Activated naive CD8-positive, alpha-beta T cell treated with anti-CD3 and anti-CD28 coated beads for 36 hours (primary cell): ENCODE measurements around the gene KCNS1. TPM values are rescaled to one million over a fixed set of nuclear protein-coding genes. Genes with fewer than 3 reads are reported as not detected.

Source experiments
- DNase-seq: peaks from one replicate; pipeline ENCODE4 v3.0.0; 2021
- H3K27ac Mint-ChIP-seq: one replicate; pipeline ENCODE4 v1.8.0; 2022; ENCODE audit warnings: mild to moderate bottlenecking, moderate library complexity, mixed read lengths
- H3K27me3 Mint-ChIP-seq: one replicate; pipeline ENCODE4 v1.8.0; 2022; ENCODE audit warnings: mild to moderate bottlenecking, mixed read lengths
- H3K36me3 Mint-ChIP-seq: one replicate; pipeline ENCODE4 v1.8.0; 2021; ENCODE audit warnings: mild to moderate bottlenecking, mixed read lengths
- H3K4me1 Mint-ChIP-seq: one replicate; pipeline ENCODE4 v1.8.0; 2021; ENCODE audit warnings: mixed read lengths
- H3K4me3 Mint-ChIP-seq: one replicate; pipeline ENCODE4 v1.8.0; 2022; ENCODE audit warnings: mild to moderate bottlenecking, moderate library complexity, mixed read lengths
- H3K9me3 Mint-ChIP-seq: one replicate; pipeline ENCODE4 v1.8.0; 2022; ENCODE audit warnings: mixed read lengths
- total RNA-seq, 2 experiments: library from RNA; stranded (reverse); gene quantifications; one replicate each; pipeline ENCODE4 v1.2.3, GENCODE V29; 2021

The KCNS1 gene
- total RNA-seq, 2 experiments from 2014 or later, result 0.56 to 0.70 TPM

GRCh38 chr20:45095805-45096238, 5.1 kb downstream of the KCNS1 start:
- Mint-ChIP-seq H3K27ac (no peak overlapping the region), H3K4me1 (peaks cover 10% of the 10 kb centered on the region), H3K9me3 (no peaks in the 10 kb centered on the region), H3K27me3 (peaks cover 36% of the 10 kb centered on the region), H3K36me3 (no peaks in the 10 kb centered on the region), H3K4me3 (no peak overlapping the region)
- DNase-seq, result peak; percentile 45

DNA sequence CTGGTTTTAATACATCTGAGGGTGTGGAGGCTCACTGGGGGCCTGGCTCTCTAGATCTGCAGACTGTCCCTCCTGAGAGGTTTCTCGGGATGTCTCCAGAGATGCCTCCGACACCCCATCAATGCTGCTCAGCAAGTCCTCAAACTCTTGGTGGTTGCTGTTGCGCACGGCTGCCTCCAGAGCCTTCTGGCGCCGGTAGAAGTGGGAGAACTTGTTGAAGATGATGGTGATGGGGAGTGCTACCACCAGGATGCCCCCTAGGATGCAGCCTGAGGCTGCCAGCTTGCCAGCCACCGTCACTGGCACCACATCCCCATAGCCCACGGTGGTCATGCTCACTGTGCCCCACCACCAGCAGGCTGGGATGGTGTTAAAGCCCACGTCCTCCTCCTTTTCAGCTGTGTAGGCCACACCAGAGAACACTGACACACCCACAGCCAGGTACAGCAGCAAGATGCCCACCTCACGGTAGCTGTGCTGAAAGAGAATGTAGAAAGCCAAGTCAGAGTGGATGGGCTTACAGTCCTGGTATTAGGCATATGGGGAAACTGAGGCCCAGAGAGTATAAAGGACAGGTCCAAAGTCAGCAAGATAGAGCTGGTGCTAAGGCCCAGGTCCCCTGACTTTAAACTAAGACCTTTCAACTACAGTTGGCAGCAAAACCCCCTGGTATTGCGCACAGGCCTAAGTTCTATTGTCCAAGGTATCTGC, 5.9 kb downstream of the KCNS1 start:
- no peaks in the 10 kb centered on the region for H3K9me3 Mint-ChIP-seq
- no peak overlapping the region for H3K27ac Mint-ChIP-seq
- no peak overlapping the region for H3K4me3 Mint-ChIP-seq

GRCh38 chr20:45094201-45094600, 6.7 kb downstream of the KCNS1 start:
- H3K9me3 Mint-ChIP-seq, result no peaks in the 10 kb centered on the region
- H3K27me3 Mint-ChIP-seq, result peaks cover 20% of the 10 kb centered on the region
- H3K27ac Mint-ChIP-seq, result no peak overlapping the region
- no peak overlapping the region for H3K4me3 Mint-ChIP-seq
- H3K4me1 Mint-ChIP-seq, result peaks cover 8% of the 10 kb centered on the region
- no peaks in the 10 kb centered on the region for H3K36me3 Mint-ChIP-seq
- no peak for DNase-seq

More for the DNA sequence above, 5.9 kb downstream of the KCNS1 start:
- Mint-ChIP-seq H3K4me1 (peaks cover 9% of the 10 kb centered on the region), H3K27me3 (peaks cover 28% of the 10 kb centered on the region), H3K36me3 (no peaks in the 10 kb centered on the region)
- DNase-seq, result no peak

GRCh38 chr20:45092898-45093297, 8.0 kb downstream of the KCNS1 start:
- H3K4me3 Mint-ChIP-seq, result no peak overlapping the region
- H3K9me3 Mint-ChIP-seq, result no peaks in the 10 kb centered on the region
- no peak overlapping the region for H3K27ac Mint-ChIP-seq
- peaks cover 2% of the 10 kb centered on the region for H3K36me3 Mint-ChIP-seq
- peaks cover 12% of the 10 kb centered on the region for H3K27me3 Mint-ChIP-seq
- peaks cover 4% of the 10 kb centered on the region for H3K4me1 Mint-ChIP-seq
- no peak for DNase-seq

DNA sequence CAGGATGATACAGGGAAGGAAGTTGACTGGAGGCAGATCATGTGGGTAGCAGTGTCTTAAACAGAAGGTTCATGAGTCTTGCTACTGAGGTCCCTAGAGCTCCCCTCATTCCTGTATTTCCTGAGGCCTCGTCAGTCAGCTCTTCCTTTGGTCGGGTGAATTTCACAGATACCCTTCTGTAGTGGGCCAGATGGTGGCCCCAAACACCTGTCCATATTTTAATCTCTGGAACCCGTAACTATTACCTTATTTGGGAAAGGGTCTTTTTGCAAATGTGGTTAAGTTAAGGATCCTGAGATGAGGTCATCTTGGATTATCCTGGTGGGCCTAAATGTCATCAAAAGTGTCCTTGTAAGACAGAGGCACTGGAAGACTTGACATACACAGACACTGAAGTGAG, 9.6 kb downstream of the KCNS1 start:
- H3K4me1 Mint-ChIP-seq, result peaks cover 2% of the 10 kb centered on the region
- H3K27ac Mint-ChIP-seq, result no peak overlapping the region
- no peaks in the 10 kb centered on the region for H3K9me3 Mint-ChIP-seq
- peaks cover 10% of the 10 kb centered on the region for H3K36me3 Mint-ChIP-seq
- no peaks in the 10 kb centered on the region for H3K27me3 Mint-ChIP-seq
- DNase-seq, result no peak
- no peak overlapping the region for H3K4me3 Mint-ChIP-seq

DNA sequence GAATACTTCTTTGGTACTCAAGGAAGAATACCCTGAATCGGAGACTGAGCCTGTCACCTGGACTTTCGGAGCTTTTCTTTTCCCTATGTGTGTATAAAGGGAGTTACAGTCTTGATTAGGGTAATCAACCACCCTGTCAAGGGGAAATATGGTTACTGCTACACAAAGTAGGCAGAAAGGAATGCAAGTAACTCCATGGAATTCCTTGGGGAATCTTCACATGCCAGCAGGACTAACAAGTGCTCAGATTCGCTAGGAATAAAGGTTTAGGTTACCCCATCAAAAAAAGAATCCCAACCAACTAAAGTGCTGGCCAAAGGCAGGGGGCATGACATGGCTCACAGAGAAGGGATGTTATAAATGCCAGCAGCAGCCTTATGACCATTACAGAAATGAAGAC, 10.4 kb downstream of the KCNS1 start:
- no peak overlapping the region for H3K27ac Mint-ChIP-seq
- no peak for DNase-seq
- no peaks in the 10 kb centered on the region for H3K9me3 Mint-ChIP-seq
- peaks cover 19% of the 10 kb centered on the region for H3K36me3 Mint-ChIP-seq
- H3K27me3 Mint-ChIP-seq, result no peaks in the 10 kb centered on the region
- H3K4me3 Mint-ChIP-seq, result no peak overlapping the region
- peaks cover 5% of the 10 kb centered on the region for H3K4me1 Mint-ChIP-seq

GRCh38 chr20:45088247-45088646, 12.7 kb downstream of the KCNS1 start:
- H3K9me3 Mint-ChIP-seq, result peaks cover 2% of the 10 kb centered on the region
- H3K27ac Mint-ChIP-seq, result no peak overlapping the region

GRCh38 chr20:45087814-45088213, 13.1 kb downstream of the KCNS1 start:
- Mint-ChIP-seq H3K4me1 (peaks cover 11% of the 10 kb centered on the region), H3K4me3 (no peak overlapping the region), H3K27me3 (no peaks in the 10 kb centered on the region), H3K9me3 (peaks cover 2% of the 10 kb centered on the region), H3K36me3 (peaks cover 42% of the 10 kb centered on the region), H3K27ac (no peak overlapping the region)
- DNase-seq, result no peak

More at GRCh38 chr20:45088247-45088646, 12.7 kb downstream of the KCNS1 start:
- H3K36me3 Mint-ChIP-seq, result peaks cover 38% of the 10 kb centered on the region
- no peak for DNase-seq
- peaks cover 11% of the 10 kb centered on the region for H3K4me1 Mint-ChIP-seq
- no peaks in the 10 kb centered on the region for H3K27me3 Mint-ChIP-seq
- no peak overlapping the region for H3K4me3 Mint-ChIP-seq

- Mint-ChIP-seq H3K4me1 (peaks cover 11% of the 10 kb centered on the region), H3K27ac (no peak overlapping the region), H3K4me3 (no peak overlapping the region), H3K9me3 (peaks cover 4% of the 10 kb centered on the region), H3K36me3 (peaks cover 48% of the 10 kb centered on the region), H3K27me3 (no peaks in the 10 kb centered on the region)
- DNase-seq, result no peak
These were observed 13.7 kb downstream of the KCNS1 start for GRCh38 chr20:45087097-45087790.

GRCh38 chr20:45085867-45086266, 15.1 kb downstream of the KCNS1 start:
- Mint-ChIP-seq H3K4me3 (no peak overlapping the region), H3K36me3 (peaks cover 62% of the 10 kb centered on the region), H3K9me3 (peaks cover 11% of the 10 kb centered on the region), H3K27me3 (no peaks in the 10 kb centered on the region), H3K27ac (peak overlapping the region; percentile 10), H3K4me1 (peaks cover 11% of the 10 kb centered on the region)
- no peak for DNase-seq

DNA sequence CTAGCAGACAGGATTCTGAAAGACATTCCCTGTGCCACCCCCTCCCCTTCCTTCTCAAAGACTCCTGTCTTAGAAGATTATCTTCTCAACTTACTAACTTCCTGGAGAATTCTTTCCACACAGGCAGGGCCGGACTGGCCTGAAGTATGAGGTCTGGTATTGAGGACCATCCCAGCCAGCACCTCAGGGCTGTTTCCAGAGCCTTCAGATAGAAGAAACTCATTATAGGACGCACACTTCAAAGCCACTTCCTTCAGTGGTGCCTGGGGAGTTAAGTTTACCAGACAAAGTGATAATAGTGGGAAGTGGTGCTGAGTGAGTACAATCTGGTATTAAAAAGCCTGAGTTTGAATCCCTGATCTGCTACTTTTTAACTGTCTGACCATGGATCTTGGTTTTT, 15.6 kb downstream of the KCNS1 start:
- H3K36me3 Mint-ChIP-seq, result peaks cover 68% of the 10 kb centered on the region
- no peaks in the 10 kb centered on the region for H3K27me3 Mint-ChIP-seq
- H3K4me1 Mint-ChIP-seq, result peaks cover 11% of the 10 kb centered on the region
- no peak for DNase-seq
- no peak overlapping the region for H3K4me3 Mint-ChIP-seq
- peak overlapping the region; percentile 20 for H3K27ac Mint-ChIP-seq
- peaks cover 12% of the 10 kb centered on the region for H3K9me3 Mint-ChIP-seq

- Mint-ChIP-seq H3K27ac (peak overlapping the region; percentile 57), H3K4me3 (no peak overlapping the region), H3K36me3 (peaks cover 87% of the 10 kb centered on the region), H3K27me3 (no peaks in the 10 kb centered on the region), H3K9me3 (peaks cover 14% of the 10 kb centered on the region), H3K4me1 (peaks cover 11% of the 10 kb centered on the region)
- DNase-seq, result no peak
These were observed 17.8 kb downstream of the KCNS1 start for GRCh38 chr20:45083127-45083526.

DNA sequence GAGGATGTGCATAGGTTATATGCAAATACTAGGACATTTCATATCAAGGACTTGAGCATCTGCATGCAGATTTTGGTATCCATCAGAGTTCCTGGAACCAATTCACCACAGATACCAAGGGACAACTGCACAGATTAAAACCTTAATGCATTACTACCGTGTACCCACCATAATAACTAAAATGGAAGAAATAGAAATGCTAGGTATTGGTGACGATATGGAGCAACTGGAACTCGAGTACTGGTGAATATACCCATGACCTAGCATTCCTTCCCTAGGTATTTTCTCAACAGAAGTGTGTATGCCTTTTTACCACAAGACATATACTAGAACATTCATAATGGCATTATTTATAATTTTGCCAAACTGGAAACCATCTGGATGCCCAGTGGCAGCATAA, 18.5 kb downstream of the KCNS1 start:
- H3K36me3 Mint-ChIP-seq, result peaks cover 85% of the 10 kb centered on the region
- no peak overlapping the region for H3K27ac Mint-ChIP-seq
- H3K4me3 Mint-ChIP-seq, result no peak overlapping the region

GRCh38 chr20:45080867-45081624, 19.9 kb downstream of the KCNS1 start:
- Mint-ChIP-seq H3K4me3 (no peak overlapping the region), H3K4me1 (peaks cover 9% of the 10 kb centered on the region), H3K9me3 (peaks cover 14% of the 10 kb centered on the region), H3K27me3 (no peaks in the 10 kb centered on the region), H3K27ac (peak overlapping the region; percentile 15), H3K36me3 (peaks cover 89% of the 10 kb centered on the region)
- DNase-seq, result no peak

More for the DNA sequence above, 18.5 kb downstream of the KCNS1 start:
- Mint-ChIP-seq H3K9me3 (peaks cover 14% of the 10 kb centered on the region), H3K27me3 (no peaks in the 10 kb centered on the region), H3K4me1 (peaks cover 11% of the 10 kb centered on the region)
- DNase-seq, result no peak

- Mint-ChIP-seq H3K27me3 (no peaks in the 10 kb centered on the region), H3K36me3 (peaks cover 67% of the 10 kb centered on the region), H3K4me1 (peaks cover 15% of the 10 kb centered on the region), H3K27ac (no peak overlapping the region), H3K9me3 (peaks cover 9% of the 10 kb centered on the region), H3K4me3 (no peak overlapping the region)
- DNase-seq, result no peak
These were observed 23.4 kb downstream of the KCNS1 start for GRCh38 chr20:45077559-45077958.
